ENCODE results near the gene FZR1. TPM values are rescaled to one million over a fixed set of nuclear protein-coding genes. Genes with fewer than 3 reads are reported as not detected.

FZR1 gene
- total RNA-seq, 1 donor from 2014 or later, result 16.4 TPM

DNA sequence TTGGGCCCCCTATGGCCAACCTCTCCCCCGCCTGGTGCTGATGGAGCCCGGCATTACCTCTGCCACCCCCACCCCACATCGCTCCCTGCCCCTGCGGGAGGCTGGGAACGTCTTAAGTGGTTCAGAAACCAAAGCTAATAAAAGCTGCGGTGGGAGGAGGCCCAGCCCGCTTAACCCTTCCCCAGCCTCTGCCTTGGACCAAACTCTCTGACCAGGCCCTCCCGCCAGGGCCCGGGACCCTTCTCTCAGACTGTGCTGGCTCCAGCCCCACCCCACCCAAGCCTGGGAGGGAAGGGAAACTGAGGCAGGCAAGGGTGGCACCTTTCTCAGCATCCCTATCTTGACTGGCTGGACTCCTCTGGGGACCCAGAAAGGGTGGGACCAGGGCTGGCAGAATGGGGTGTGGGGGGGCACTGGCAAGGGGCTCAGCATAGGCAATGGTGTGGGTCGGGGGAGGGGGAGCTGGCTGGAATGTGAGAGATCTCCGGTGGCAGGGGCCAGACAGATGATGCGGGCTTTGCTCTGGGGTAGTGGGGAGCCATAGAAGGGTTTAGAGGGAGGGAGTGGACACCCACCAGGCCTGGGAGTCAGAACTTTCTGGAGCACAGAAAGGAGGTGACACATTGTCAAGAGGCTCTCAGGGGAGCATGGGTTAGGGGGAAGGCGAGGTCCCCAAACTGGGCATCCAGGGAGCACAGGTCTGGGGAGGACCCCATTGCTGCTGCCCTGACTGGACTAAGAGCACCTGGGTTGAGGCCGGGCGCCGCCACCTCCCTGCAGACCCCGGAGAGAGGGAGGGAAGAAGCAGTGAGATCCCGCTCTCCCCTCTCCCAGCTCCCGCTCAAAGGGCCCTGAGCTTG is 47.7 kb upstream of the FZR1 start:
- peak overlapping the region; percentile 60 for H3K27ac Mint-ChIP-seq
- H3K27me3 Mint-ChIP-seq (ENCODE audit: insufficient read depth, low read depth), result peaks cover 37% of the 10 kb centered on the region
- Histone ChIP-seq H3K4me2 (peak overlapping the region; percentile 66), H3K9me3 (ENCODE audit: low read depth) (no peaks in the 10 kb centered on the region), H4K20me1 (ENCODE audit: low read depth) (peaks cover 12% of the 10 kb centered on the region), H3K9ac (no peak overlapping the region), H3K27ac (no peak overlapping the region), H3K4me1 (peaks cover 33% of the 10 kb centered on the region), H3K4me3 (peak overlapping the region; percentile 17), H3K36me3 (no peaks in the 10 kb centered on the region), H3K79me2 (ENCODE audit: low read depth) (no peaks in the 10 kb centered on the region), H3K27me3 (peaks cover 66% of the 10 kb centered on the region), H2AFZ (replicated peaks) (no peak overlapping the region), H3F3A (ENCODE audit: low read depth) (peaks cover 23% of the 10 kb centered on the region)
- TF ChIP-seq EZH2 (IDR thresholded peaks at IDR 0.05) (no peak), EZH2phosphoT487 (IDR thresholded peaks at IDR 0.05) (no peak)
- TF ChIP-seq, protein P1, sequence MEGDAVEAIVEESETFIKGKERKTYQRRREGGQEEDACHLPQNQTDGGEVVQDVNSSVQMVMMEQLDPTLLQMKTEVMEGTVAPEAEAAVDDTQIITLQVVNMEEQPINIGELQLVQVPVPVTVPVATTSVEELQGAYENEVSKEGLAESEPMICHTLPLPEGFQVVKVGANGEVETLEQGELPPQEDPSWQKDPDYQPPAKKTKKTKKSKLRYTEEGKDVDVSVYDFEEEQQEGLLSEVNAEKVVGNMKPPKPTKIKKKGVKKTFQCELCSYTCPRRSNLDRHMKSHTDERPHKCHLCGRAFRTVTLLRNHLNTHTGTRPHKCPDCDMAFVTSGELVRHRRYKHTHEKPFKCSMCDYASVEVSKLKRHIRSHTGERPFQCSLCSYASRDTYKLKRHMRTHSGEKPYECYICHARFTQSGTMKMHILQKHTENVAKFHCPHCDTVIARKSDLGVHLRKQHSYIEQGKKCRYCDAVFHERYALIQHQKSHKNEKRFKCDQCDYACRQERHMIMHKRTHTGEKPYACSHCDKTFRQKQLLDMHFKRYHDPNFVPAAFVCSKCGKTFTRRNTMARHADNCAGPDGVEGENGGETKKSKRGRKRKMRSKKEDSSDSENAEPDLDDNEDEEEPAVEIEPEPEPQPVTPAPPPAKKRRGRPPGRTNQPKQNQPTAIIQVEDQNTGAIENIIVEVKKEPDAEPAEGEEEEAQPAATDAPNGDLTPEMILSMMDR (IDR thresholded peaks at IDR 0.05), result no peak
- peak; percentile 55 for DNase-seq (ENCODE audit: low spot score)
- H3K4me1 Mint-ChIP-seq, result peaks cover 18% of the 10 kb centered on the region
- peak overlapping the region; percentile 64 for H3K4me3 Mint-ChIP-seq
- no peaks in the 10 kb centered on the region for H3K36me3 Mint-ChIP-seq
- no peaks in the 10 kb centered on the region for H3K9me3 Mint-ChIP-seq

DNA sequence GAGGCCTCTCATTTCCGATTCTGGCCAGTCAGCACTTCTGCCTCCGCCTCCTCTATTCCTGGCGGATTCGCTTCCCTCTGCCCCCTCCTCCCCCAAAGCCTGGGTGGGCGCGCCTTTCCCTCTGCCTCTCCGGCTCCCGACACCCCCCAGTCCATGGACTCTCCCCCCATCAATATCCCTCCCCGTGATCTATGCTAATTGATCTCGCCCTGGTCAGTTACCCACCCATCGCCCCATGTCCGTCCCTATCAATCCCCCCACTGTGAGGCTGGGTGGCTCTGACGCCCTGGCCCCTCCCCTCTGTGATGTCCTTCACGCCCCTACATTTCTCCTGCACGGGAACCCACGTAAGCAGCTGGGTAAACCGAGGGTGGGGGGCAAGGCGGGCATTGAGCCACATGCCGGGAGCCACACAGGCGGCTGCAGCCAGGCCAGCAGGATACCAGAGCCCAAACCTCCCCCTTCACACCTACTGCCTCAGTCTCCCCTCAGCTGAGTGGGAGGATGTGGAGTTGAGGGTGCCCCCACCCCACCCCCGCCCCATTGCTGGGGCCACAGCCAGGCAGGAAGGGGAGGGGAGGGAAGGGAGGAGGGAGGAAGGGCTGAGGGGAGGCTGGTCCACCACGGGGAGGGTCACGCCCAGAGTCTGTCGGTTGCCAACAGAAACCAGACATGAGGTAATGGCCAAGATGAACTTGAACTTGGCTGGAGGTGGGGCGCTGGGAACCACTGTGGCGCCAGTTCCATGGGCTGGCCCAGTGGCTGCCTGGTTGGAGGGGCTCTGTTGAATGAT is 46.8 kb upstream of the FZR1 start:
- TF ChIP-seq EZH2phosphoT487 (IDR thresholded peaks at IDR 0.05) (peak; percentile 33), EZH2 (IDR thresholded peaks at IDR 0.05) (peak; percentile 24)
- TF ChIP-seq, protein P1 (IDR thresholded peaks at IDR 0.05), result no peak
- Mint-ChIP-seq H3K36me3 (no peaks in the 10 kb centered on the region), H3K4me1 (peaks cover 18% of the 10 kb centered on the region), H3K9me3 (no peaks in the 10 kb centered on the region), H3K4me3 (no peak overlapping the region), H3K27me3 (ENCODE audit: insufficient read depth, low read depth) (peaks cover 37% of the 10 kb centered on the region), H3K27ac (no peak overlapping the region)
- H3K27me3 ChIP-seq, result peaks cover 74% of the 10 kb centered on the region
- H3K4me1 ChIP-seq, result peaks cover 42% of the 10 kb centered on the region
- no peaks in the 10 kb centered on the region for H3K79me2 ChIP-seq (ENCODE audit: low read depth)
- peaks cover 12% of the 10 kb centered on the region for H4K20me1 ChIP-seq (ENCODE audit: low read depth)
- H3F3A ChIP-seq (ENCODE audit: low read depth), result peaks cover 23% of the 10 kb centered on the region
- peak overlapping the region; percentile 17 for H3K4me3 ChIP-seq
- peak; percentile 66 for DNase-seq (ENCODE audit: low spot score)
- H3K9ac ChIP-seq, result no peak overlapping the region
- H3K4me2 ChIP-seq, result peak overlapping the region; percentile 66
- H2AFZ ChIP-seq (replicated peaks), result no peak overlapping the region
- no peaks in the 10 kb centered on the region for H3K9me3 ChIP-seq (ENCODE audit: low read depth)
- no peaks in the 10 kb centered on the region for H3K36me3 ChIP-seq
- H3K27ac ChIP-seq, result no peak overlapping the region

DNA sequence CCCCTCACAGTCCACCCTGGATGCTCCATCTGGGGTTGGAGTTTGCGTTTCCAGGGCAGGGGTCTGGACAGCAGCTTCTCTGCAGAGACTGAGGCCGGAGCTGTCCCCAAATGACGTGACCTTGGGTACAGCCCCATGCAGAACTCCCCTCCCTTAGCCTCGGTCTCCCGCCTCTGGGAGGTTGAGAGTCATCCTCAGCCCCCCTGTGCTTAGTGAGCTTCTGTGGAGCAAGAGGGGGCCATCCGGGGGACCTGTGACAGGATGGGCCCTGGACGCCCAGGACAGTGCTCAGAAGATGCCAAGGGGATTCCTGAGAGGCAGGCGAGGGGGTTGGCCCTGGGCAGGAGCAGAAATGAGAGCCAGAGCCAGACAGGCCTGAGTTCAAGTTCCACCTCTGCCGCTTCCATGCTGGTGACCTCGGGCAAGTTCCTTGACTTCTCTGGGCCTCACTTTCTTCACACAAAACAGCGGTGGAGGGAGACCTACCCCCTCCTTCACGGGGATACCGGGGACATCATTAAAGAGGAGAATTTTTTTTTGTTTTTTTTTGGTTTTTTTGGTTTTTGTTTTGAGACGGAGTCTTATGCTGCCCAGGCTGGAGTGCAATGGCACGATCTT is 46.0 kb upstream of the FZR1 start:
- no peak overlapping the region for H3K9ac ChIP-seq
- H3K27ac ChIP-seq, result no peak overlapping the region
- H4K20me1 ChIP-seq (ENCODE audit: low read depth), result peaks cover 12% of the 10 kb centered on the region
- H3K9me3 ChIP-seq (ENCODE audit: low read depth), result no peaks in the 10 kb centered on the region
- peaks cover 46% of the 10 kb centered on the region for H3K4me1 ChIP-seq
- no peak overlapping the region for H3K27ac Mint-ChIP-seq
- no peak for DNase-seq (ENCODE audit: low spot score)
- TF ChIP-seq, protein P1 (IDR thresholded peaks at IDR 0.05), result no peak
- TF ChIP-seq EZH2 (IDR thresholded peaks at IDR 0.05) (no peak), EZH2phosphoT487 (IDR thresholded peaks at IDR 0.05) (no peak)
- peaks cover 82% of the 10 kb centered on the region for H3K27me3 ChIP-seq
- H3K36me3 Mint-ChIP-seq, result no peaks in the 10 kb centered on the region
- peaks cover 40% of the 10 kb centered on the region for H3K27me3 Mint-ChIP-seq (ENCODE audit: insufficient read depth, low read depth)
- H3K4me2 ChIP-seq, result no peak overlapping the region
- no peaks in the 10 kb centered on the region for H3K36me3 ChIP-seq
- no peak overlapping the region for H3K4me3 ChIP-seq
- H3K79me2 ChIP-seq (ENCODE audit: low read depth), result no peaks in the 10 kb centered on the region
- peaks cover 18% of the 10 kb centered on the region for H3K4me1 Mint-ChIP-seq
- no peak overlapping the region for H2AFZ ChIP-seq (replicated peaks)
- H3F3A ChIP-seq (ENCODE audit: low read depth), result peaks cover 23% of the 10 kb centered on the region
- H3K9me3 Mint-ChIP-seq, result no peaks in the 10 kb centered on the region
- no peak overlapping the region for H3K4me3 Mint-ChIP-seq
